Heart right ventricle (tissue), 16 donors: ENCODE results near the gene ODF4. TPM values are rescaled to one million over a fixed set of nuclear protein-coding genes. Genes with fewer than 3 reads are reported as not detected.

Source experiments
- ATAC-seq, 8 donors: fragments of 200-7000 bp; cut with Tn5 transposase; one replicate each; pipeline ENCODE4 v1.9.1; 2020; ENCODE audit warnings: mild to moderate bottlenecking in 8 of 8, moderate library complexity in 8 of 8, moderate number of reproducible peaks in 1 of 8
- DNase-seq, 2 donors: peaks; one replicate each; pipeline ENCODE4 v3.0.0-alpha.2; 2020
- H3K27ac ChIP-seq, 10 donors: fragments of 200-600 bp; sonication (generic) in 2 of 10; one replicate each; pipeline versions ENCODE4 v1.5.0 to v1.8.0; 2020 to 2022; ENCODE audit warnings: mild to moderate bottlenecking in 3 of 10
- H3K27me3 ChIP-seq, 7 donors: fragments of 200-600 bp; one replicate each; pipeline ENCODE4 v1.8.0; 2021 to 2022; ENCODE audit warnings: mild to moderate bottlenecking in 2 of 7
- H3K36me3 ChIP-seq, 9 donors: fragments of 200-600 bp; sonication (generic) in 1 of 9; one replicate each; pipeline versions ENCODE4 v1.5.0 to v1.8.0; 2020 to 2022; ENCODE audit warnings: mild to moderate bottlenecking in 2 of 9
- H3K4me1 ChIP-seq, 9 donors: fragments of 200-600 bp; sonication (generic) in 1 of 9; one replicate each; pipeline versions ENCODE4 v1.5.0 to v1.8.0; 2020 to 2022; ENCODE audit warnings: mild to moderate bottlenecking in 4 of 9
- H3K4me3 ChIP-seq, 10 donors: fragments of 200-600 bp; sonication (generic) in 2 of 10; one replicate each; pipeline versions ENCODE4 v1.5.0 to v1.8.0; 2020 to 2022; ENCODE audit warnings: mild to moderate bottlenecking in 7 of 10, moderate library complexity in 2 of 10
- H3K9me3 ChIP-seq, 11 donors: fragments of 200-600 bp in 10 of 11; sonication (generic) in 2 of 11; one replicate each; pipeline versions ENCODE4 v1.5.0 to v1.8.0; 2013 to 2022; ENCODE audit warnings: mild to moderate bottlenecking in 2 of 11, control low read depth in 1 of 11, moderate library complexity in 1 of 11
- WGBS, 2 donors: extraction: QIAGEN DNeasy Blood & Tissue Kit; methylation state at CpG; one replicate each; pipeline ENCODE4 v1.1.7; 2013; ENCODE audit warnings: inconsistent platforms in 1 of 2; 5-methylcytosine and 5-hydroxymethylcytosine counted together
- intact Hi-C, 10 donors: fragments of 100-400 bp; cut with DNase I; formaldehyde crosslinking; loops; one replicate each; pipeline versions ENCODE4 v1.11.1 to v1.14.2; 2022
- polyA plus RNA-seq, 2 donors: library from polyadenylated mRNA; stranded (reverse); fragments of 200-250 nt; gene quantifications; one replicate each; pipeline ENCODE4 v1.2.3, GENCODE V29; 2013
- total RNA-seq, 10 donors: library from RNA; stranded (reverse); fragmentation: NEBNext Ultra II Directional in 3 of 10; extraction: Animal tissue kit (Norgen Biotek cat#: 25700) in 3 of 10; gene quantifications; one replicate each; pipeline versions ENCODE4 v1.2.1 to v1.2.4, GENCODE V29; 2021 to 2023
- TF ChIP-seq, protein P1 (sequence below), 9 donors: fragments of 200-600 bp; sonication (generic) in 2 of 9; IDR thresholded peaks; one replicate each; pipeline versions ENCODE4 v1.5.0 to v1.8.0; 2021 to 2022; ENCODE audit warnings: antibody characterized with exemption in 9 of 9, mild to moderate bottlenecking in 5 of 9, moderate library complexity in 1 of 9
- donor health status: Arrhythmogenic right ventricular cardiomyopathy.
- donor health status: ischemic (EF 13 %, LVEDD 7.1; RV severe dilation, severe dysfunction).
- donor health status: healthy with polysubstance abuse.
- donor health status: DM: no; HTN: yes; CAD: no.
- donor health status: DM: no; HTN: no; CAD: no.
- donor health status: ischemic (EF 25% LVEDD 6.9; RV normal size, moderate dysfunction).
- donor health status: ischemic (EF 25% LVEDD 5.7; RV mildly dilated, moderate dysfunction).
- donor health status: healthy.
- donor health status: DM: yes; HTN: yes; CAD: no.
- donor health status: Ischemic cardiomyopathy.
- donor health status: ischemic (EF 35%, LVEDD 5.7; RV mildly dilated, moderate dysfunction).
- donor health status: nonischemic (EF 11% LVEDD 7.7; RV severe dilation, severe dysfunction).
- donor health status: DM: yes; HTN: yes; CAD: no.
- donor health status: PGD.
- donor health status: ischemic (EF 29% LVEDD 5.4; RV normal size, mild dysfunction).
- donor health status: nonischemic (EF 23%, LVEDD 6.1; RV moderate dilation, normal function).

ODF4 gene
- total and polyA plus RNA-seq, 12 donors: not detected

DNA sequence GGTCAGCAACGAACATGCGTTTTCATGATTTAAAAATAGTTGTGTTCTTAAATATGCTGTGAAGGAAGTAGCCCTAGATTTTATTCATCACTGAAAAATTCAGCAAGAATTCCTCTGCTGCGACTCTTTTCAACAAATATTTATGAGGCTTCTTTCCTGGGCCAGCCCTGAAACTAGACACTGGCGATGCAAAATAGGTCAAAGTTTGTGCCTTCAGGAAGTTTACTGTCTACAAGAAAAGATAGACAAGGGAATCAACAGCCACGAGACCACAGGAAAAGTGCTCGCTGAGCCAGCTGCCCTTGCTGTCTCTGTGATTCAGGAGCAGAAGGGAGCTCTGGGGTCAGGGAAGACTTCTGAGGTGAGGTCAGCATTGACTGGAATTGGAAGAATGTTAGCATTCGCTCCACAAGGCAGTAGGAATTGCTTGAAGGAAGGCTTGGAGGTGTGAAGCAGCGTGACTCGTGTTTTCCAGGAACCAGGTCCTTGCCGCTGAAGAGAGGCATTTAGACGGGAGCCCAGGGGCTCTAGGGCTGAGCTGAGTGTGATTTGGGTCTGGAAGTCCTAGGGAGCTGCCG lies 45.2 kb downstream of the ODF4 start:
- Histone ChIP-seq H3K9me3 (no peaks in the 10 kb centered on the region), H3K27me3 (no peaks in the 10 kb centered on the region), H3K4me1 (peaks cover 6 to 39% (median 30%) of the 10 kb centered on the region in 9 donors), H3K36me3 (peaks cover 0 to 22% (median 18%) of the 10 kb centered on the region in 9 donors), H3K27ac (no peak overlapping the region), H3K4me3 (no peak overlapping the region)
- TF ChIP-seq, protein P1, sequence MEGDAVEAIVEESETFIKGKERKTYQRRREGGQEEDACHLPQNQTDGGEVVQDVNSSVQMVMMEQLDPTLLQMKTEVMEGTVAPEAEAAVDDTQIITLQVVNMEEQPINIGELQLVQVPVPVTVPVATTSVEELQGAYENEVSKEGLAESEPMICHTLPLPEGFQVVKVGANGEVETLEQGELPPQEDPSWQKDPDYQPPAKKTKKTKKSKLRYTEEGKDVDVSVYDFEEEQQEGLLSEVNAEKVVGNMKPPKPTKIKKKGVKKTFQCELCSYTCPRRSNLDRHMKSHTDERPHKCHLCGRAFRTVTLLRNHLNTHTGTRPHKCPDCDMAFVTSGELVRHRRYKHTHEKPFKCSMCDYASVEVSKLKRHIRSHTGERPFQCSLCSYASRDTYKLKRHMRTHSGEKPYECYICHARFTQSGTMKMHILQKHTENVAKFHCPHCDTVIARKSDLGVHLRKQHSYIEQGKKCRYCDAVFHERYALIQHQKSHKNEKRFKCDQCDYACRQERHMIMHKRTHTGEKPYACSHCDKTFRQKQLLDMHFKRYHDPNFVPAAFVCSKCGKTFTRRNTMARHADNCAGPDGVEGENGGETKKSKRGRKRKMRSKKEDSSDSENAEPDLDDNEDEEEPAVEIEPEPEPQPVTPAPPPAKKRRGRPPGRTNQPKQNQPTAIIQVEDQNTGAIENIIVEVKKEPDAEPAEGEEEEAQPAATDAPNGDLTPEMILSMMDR (IDR thresholded peaks at IDR 0.05): no peak
- 66 to 67% methylated on average over 12 of the region's 12 CpGs for WGBS, 2 donors
- ATAC-seq (no peak), DNase-seq (no peak)
- intact Hi-C loops: loop anchor here in 3 of 10 donors (5.0 to 10.0 kb wide), 3 partner anchors 50 to 138 kb away; partner anchors contain the start of genes CTC1 (in 1 of the 3), NDEL1 (in 1 of the 3) and PFAS (in 1 of the 3)

DNA sequence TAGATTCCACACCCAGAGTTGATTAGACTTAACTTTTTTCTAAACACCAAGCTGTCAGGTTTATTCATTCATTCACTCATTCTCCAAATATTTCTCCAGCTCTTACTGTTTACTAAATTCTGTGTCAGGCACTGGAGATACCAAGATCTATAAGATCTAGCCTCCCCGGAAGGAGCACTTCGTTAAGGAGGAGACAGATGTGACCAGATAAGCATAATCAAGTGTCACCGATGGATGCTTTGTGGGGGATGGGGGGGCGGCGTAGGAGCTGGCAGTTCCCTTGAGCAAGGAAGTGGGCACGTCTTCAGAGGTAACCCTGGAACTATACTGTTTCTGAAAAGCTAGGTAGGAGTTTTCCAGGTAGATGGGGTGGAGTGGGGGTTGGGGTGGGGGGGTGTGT lies 47.2 kb downstream of the ODF4 start:
- H3K9me3 ChIP-seq: no peaks in the 10 kb centered on the region
- peaks cover 0 to 4% (median 0%) of the 10 kb centered on the region in 7 donors for H3K27me3 ChIP-seq
- intact Hi-C loops: loop anchor here in 2 of 10 donors (10.0 kb wide), 2 partner anchors 48 to 58 kb away; partner anchors contain the start of gene NDEL1 (in 1 of the 2)
- peaks cover 0 to 3% (median 0%) of the 10 kb centered on the region in 9 donors for H3K36me3 ChIP-seq
- no peak overlapping the region for H3K4me3 ChIP-seq
- no peak for DNase-seq
- H3K27ac ChIP-seq: no peak overlapping the region
- H3K4me1 ChIP-seq: peaks cover under 1 to 19% (median 10%) of the 10 kb centered on the region in 9 donors
- TF ChIP-seq, protein P1 (IDR thresholded peaks at IDR 0.05): no peak
- WGBS, 2 donors: 46 to 55% methylated on average over 6 of the region's 6 CpGs
- ATAC-seq: no peak

DNA sequence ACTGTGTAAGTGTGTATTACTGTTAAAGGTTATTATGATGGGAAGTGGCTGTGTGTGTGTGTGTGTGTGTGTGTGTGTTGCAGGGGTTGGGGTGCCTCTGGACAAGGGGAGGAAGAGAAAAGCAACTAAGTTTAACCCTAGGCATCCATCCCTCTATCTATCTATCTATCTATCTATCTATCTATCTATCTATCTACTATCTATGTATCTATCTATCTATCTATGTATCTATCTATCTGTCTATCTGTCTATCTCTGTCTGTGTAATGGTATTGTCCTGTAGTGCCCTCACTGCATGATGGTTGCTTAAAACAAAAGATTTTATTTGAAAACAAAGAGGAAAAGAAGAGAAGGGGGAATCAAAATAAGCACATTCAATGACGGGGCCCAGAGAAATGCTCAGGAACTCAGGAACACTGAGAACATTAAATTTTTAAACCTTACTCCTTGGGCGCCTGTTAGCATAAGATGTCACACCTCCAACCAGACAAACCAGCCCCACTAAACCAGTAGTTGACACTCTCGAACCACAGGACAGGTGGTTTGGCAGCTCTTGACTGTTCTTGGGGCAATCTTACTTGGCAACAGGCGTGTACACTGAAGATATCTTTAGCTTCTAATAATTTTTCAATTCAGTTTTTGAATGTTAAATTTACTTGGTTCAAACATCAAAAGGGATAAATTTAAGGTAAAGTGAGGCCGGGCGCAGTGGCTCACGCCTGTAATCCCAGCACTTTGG lies 48.4 kb downstream of the ODF4 start:
- Histone ChIP-seq H3K4me1 (peaks cover 0 to 15% (median 5%) of the 10 kb centered on the region in 9 donors), H3K4me3 (no peak overlapping the region), H3K36me3 (no peaks in the 10 kb centered on the region), H3K27me3 (peaks cover 0 to 14% (median 7%) of the 10 kb centered on the region in 7 donors), H3K9me3 (no peaks in the 10 kb centered on the region), H3K27ac (no peak overlapping the region)
- TF ChIP-seq, protein P1 (IDR thresholded peaks at IDR 0.05): no peak
- ATAC-seq (no peak), DNase-seq (no peak)
- intact Hi-C loops: loop anchor here in 2 of 10 donors (10.0 kb wide), 2 partner anchors 47 to 57 kb away; partner anchors contain the start of gene NDEL1 (in 1 of the 2)
- 93% methylated on average over 7 of the region's 7 CpGs for WGBS, 2 donors

- H3K4me3 ChIP-seq: no peak overlapping the region
- 47 to 56% methylated on average over 9 of the region's 9 CpGs for WGBS, 2 donors
- DNase-seq: no peak
- TF ChIP-seq, protein P1 (IDR thresholded peaks at IDR 0.05): no peak
- peak in 1 of 8 donors; percentile 17 for ATAC-seq
- no peaks in the 10 kb centered on the region for H3K36me3 ChIP-seq
- H3K27me3 ChIP-seq: peaks cover 0 to 48% (median 27%) of the 10 kb centered on the region in 7 donors
- H3K9me3 ChIP-seq: no peaks in the 10 kb centered on the region
- H3K27ac ChIP-seq: no peak overlapping the region
- H3K4me1 ChIP-seq: peaks cover 0 to 11% (median 0%) of the 10 kb centered on the region in 9 donors
- intact Hi-C loops: loop anchor here in 1 of 10 donors (2.0 kb wide), 1 partner anchor 39 kb away; no protein-coding TSS in a partner anchor
These were observed 52.1 kb downstream of the ODF4 start for GRCh38 chr17:8391711-8392110.
